HG02678 (cell line): ENCODE data around the gene ZNF230.

Experiments
- ATAC-seq: cut with Tn5 transposase; IDR thresholded peaks from one replicate; pipeline ENCODE4 v1.9.1; 2021; ENCODE audit warnings: mild to moderate bottlenecking, moderate library complexity; ENCODE audit not compliant: unreplicated experiment

Gene ZNF230

GRCh38 chr19:44002566-44003460 is at the start of gene ZNF230:
TSS of gene ZNF230 (plus strand) at chr19:44002957. CDS start at chr19:44007079, 4,122 bp downstream.
- peak; percentile 88 for ATAC-seq

- ATAC-seq, result no peak
Observed at GRCh38 chr19:43956827-43957226, 45.9 kb upstream of the ZNF230 start.

DNA sequence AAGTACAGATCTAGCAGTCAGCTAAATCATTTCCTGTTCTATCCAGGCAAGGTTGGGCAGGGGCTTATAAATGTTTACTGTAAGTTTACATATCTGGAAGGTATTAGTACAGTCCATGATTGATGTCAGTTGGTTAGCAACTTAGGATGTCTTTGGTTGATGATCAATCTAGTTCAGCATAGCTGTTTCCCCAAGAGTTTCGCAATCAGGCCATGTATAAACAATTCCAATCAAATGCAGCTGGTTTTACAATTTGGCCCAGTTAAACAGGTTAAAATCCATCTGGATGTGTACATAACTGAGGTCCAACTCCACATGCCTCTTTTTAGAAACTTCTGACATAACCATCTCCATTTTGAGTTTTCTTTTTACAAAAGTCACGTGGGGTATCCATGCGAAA is 44.9 kb upstream of the ZNF230 start:
- ATAC-seq, result no peak

DNA sequence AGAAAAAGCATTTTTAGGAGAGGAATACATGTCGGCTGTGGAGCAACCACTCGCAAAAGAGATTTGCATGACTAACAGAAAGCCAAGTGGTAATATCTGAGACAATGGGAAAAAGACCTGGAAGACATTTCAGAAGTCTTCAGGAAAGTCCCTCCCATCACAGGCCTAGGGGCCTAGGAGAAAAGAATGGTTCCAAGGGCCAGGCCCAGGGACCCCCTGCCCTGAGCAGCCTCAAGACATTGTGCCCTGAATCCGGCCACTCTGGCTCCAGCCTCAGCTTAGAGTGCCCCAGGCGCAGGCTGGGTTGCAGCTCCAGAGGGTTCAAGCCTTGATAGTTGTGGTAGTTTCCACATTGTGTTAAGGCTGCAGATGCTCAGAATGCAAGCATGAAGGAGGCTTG is 42.3 kb upstream of the ZNF230 start:
- ATAC-seq, result no peak

- ATAC-seq, result no peak
Observed at GRCh38 chr19:43966079-43966694, 36.6 kb upstream of the ZNF230 start.

DNA sequence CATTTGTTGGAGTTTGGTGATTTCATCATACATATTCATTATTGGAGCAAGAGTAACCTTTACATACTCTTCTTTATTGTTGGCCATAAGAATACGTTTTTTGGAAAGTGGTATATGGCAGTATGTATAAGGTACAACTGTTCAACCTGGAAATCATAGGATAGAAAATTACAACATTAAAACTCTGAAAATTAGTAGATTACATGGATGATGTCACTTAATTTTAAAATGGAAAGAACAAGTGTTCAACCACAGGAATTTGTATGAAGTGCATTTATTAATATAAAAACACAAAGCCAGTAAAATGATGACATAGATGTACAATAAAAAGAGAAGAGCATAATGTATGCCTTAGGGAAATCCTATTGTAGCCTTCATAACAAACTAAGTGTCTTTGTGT is 26.0 kb upstream of the ZNF230 start:
- ATAC-seq, result no peak

- peak; percentile 6 for ATAC-seq
Observed at GRCh38 chr19:43983544-43983911, 19.2 kb upstream of the ZNF230 start.

- ATAC-seq, result peak; percentile 94
Observed at GRCh38 chr19:43983912-43984686, 18.7 kb upstream of the ZNF230 start, which contains the start of gene ZNF155. TSS of gene ZNF155 (plus strand) at chr19:43984188. CDS start at chr19:43988544, 4,356 bp downstream.

GRCh38 chr19:43984687-43985000 is 18.1 kb upstream of the ZNF230 start:
- ATAC-seq, result no peak

DNA sequence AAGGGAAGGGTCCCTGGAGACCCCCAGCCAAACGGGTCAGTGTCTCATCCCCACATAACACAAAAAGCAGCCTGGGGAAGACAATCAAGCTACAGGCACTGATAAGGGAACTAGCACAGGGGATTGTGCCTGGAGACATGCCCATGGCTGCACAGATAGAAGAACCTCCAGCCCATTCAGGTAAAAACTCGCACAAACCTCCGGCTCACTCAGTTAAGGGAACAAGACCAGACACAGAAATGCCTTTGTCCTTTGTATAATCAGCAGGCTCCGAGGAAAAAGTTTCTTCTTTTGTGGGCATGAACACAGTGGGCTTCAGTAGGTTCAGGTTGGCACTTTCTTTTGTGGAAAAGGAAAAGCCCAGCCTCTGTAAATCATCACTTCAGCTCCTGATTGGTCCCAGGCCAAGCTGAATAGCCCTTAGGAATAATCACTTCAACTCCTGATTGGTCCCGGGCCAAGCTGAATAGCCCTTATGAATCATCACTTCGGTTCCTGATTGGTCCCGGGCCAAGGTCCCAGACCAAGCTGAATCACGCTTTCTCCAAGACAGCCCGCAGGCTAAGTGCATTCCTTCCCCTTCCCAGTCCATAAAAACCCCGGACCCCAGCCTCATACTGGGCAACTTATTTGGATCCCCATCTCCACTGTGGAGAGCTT is 5.0 kb upstream of the ZNF230 start:
- ATAC-seq, result no peak

DNA sequence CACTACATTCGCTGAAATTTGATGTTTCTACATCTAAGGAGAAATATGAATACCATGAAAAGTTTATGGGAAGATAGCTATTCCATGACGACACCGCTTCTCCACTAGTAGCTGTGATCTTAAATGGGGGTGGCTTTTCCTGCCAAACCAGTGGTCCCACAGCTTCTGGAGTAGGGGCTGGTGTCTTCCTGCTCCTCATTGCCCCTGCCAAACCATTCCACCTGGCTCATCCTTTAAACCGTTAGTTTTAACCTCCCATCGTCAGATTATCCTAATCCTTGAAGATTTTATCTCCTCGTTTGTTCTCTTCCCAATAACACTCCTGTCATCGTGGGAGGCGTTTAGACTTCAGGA is 568 bp upstream of the ZNF230 start:
- peak; percentile 3 for ATAC-seq

DNA sequence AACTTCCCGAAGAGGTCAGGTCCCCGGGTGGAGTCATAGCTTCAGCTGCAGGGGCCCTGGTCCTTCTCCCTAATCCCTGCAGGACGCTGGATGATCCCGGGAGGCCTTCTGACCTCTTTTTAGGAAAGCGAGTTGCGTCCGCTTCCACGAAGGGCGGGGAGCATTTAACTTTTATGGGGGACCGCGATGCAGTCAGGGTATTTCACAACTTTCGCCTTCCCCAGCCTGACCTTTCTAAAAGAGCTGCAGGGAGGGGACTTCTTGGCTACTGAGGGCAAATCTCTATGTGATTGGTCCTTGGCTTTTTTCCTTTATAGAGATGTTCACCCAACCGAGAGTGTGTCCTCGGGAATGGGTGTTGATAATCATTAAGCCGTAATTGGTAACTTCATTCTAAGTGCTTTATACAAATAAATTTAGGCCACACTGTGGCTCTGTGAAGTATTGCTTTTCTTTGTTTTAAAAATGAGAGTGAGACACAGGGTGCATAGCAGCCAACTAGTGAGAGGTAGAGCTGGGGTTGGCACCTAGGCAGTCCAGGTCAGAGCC is 778 bp downstream of the ZNF230 start:
- ATAC-seq, result peak; percentile 24

- ATAC-seq, result no peak
Observed at GRCh38 chr19:44005973-44006372, 3.2 kb downstream of the ZNF230 start.

- ATAC-seq, result no peak
Observed at GRCh38 chr19:44007473-44007872, 4.7 kb downstream of the ZNF230 start.

DNA sequence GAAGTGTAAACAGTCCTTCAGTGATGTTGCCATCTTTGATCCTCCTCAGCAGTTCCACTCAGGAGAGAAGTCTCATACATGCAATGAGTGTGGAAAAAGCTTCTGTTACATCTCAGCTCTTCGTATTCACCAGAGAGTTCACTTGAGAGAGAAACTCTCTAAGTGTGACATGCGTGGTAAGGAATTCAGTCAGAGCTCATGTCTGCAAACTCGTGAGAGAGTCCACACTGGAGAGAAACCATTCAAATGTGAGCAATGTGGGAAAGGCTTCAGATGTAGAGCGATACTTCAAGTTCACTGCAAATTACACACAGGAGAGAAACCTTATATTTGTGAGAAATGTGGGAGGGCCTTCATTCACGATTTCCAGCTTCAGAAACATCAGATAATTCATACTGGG is 7.7 kb downstream of the ZNF230 start:
- no peak for ATAC-seq

GRCh38 chr19:44019498-44019897 is 16.7 kb downstream of the ZNF230 start:
- no peak for ATAC-seq

- no peak for ATAC-seq
Observed at GRCh38 chr19:44021221-44021620, 18.5 kb downstream of the ZNF230 start.

DNA sequence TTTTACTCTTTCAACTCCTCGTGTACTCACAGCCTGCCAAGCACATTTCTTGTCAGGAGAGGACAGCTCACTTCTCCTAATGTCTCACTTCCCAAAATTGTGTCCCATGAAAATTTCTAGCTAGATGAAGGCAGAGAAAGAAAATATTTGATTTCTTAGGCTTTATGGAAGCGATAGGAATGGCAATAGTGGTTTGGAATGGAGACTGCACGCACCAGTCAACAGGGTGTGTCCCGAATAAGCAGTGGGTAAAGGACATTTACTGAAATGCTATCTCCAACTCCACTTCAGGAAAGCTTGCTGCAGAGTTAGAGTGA is 22.1 kb downstream of the ZNF230 start:
- ATAC-seq, result no peak

- peak; percentile 90 for ATAC-seq
Observed at GRCh38 chr19:44025217-44025936, 22.6 kb downstream of the ZNF230 start, which contains the start of gene ZNF222. TSS of gene ZNF222 (plus strand) at chr19:44025379. CDS start at chr19:44025437, 58 bp downstream.

DNA sequence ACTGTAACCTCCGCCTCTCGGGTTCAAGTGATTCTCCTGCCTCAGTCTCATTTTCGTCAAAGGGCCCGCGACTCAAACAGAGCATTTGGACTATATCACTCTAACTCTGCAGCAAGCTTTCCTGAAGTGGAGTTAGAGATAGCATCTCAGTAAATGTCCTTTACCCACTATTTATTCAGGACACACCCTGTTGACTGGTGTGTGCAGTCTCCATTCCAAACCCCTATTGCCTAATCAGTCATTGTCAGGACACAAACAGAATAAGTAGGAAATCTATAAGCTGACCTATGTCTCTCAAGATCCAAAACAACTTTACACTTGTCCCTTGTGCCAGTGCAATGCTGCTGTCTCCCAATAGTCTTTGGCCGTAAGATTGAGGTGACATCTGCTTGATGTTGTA is 23.9 kb downstream of the ZNF230 start:
- ATAC-seq, result no peak
